ENCODE results near the gene PCDHB14.
"Not testable (repeated sequence)": the region's sequence is repeated elsewhere in the genome, so short reads cannot be mapped to it uniquely, and the experiment has no call there.

PCDHB14 gene

DNA sequence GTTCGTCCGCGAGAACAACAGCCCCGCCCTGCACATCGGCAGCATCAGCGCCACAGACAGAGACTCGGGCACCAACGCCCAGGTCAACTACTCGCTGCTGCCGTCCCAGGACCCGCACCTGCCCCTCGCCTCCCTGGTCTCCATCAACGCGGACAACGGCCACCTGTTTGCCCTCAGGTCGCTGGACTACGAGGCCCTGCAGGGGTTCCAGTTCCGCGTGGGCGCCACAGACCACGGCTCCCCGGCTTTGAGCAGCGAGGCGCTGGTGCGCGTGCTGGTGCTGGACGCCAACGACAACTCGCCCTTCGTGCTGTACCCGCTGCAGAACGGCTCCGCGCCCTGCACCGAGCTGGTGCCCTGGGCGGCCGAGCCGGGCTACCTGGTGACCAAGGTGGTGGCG, 12.9 kb upstream of the PCDHB14 start:
- not testable (repeated sequence) for DNase-seq (ENCODE audit: low read depth in 2 of 2)

DNA sequence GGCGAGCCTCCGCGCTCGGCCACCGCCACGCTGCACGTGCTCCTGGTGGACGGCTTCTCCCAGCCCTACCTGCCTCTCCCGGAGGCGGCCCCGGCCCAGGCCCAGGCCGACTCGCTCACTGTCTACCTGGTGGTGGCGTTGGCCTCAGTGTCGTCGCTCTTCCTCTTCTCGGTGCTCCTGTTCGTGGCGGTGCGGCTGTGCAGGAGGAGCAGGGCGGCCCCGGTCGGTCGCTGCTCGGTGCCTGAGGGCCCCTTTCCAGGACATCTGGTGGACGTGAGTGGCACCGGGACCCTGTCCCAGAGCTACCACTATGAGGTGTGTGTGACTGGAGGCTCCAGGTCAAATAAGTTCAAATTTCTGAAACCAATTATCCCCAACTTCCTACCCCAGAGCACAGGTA, 12.3 kb upstream of the PCDHB14 start:
- DNase-seq (ENCODE audit: low read depth in 2 of 2), result not testable (repeated sequence)

DNA sequence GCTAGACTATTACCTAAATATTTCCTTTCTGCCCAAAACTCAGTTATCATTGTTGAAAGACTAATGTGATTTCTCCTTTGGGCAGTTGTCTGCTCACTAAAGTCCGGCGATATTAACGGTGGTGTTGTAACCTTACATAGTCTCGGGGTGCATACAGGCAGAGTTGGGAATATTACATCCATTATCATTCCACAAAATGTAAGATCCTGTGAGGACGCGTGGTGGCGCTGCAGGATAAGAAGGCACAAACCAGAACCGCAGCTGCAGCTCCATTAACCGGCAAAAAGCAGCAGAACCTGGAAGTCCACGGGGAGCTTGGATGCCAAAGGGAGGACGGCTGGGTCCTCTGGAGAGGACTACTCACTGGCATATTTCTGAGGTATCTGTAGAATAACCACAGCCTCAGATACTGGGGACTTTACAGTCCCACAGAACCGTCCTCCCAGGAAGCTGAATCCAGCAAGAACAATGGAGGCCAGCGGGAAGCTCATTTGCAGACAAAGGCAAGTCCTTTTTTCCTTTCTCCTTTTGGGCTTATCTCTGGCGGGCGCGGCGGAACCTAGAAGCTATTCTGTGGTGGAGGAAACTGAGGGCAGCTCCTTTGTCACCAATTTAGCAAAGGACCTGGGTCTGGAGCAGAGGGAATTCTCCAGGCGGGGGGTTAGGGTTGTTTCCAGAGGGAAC, 9.3 kb upstream of the PCDHB14 start, which contains the start of gene PCDHB13:
PCDHB13 (plus strand) TSS at position 264 of the 684 bp plus-strand sequence; CDS start at position 469, 205 bp downstream.
- DNase-seq (ENCODE audit: low read depth in 2 of 2), result peak in 1 of 2 donors; percentile 5

DNA sequence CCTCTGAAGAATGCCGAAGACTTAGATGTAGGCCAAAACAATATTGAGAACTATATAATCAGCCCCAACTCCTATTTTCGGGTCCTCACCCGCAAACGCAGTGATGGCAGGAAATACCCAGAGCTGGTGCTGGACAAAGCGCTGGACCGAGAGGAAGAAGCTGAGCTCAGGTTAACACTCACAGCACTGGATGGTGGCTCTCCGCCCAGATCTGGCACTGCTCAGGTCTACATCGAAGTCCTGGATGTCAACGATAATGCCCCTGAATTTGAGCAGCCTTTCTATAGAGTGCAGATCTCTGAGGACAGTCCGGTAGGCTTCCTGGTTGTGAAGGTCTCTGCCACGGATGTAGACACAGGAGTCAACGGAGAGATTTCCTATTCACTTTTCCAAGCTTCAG, 8.6 kb upstream of the PCDHB14 start:
- DNase-seq (ENCODE audit: low read depth in 2 of 2), result not testable (repeated sequence)

DNA sequence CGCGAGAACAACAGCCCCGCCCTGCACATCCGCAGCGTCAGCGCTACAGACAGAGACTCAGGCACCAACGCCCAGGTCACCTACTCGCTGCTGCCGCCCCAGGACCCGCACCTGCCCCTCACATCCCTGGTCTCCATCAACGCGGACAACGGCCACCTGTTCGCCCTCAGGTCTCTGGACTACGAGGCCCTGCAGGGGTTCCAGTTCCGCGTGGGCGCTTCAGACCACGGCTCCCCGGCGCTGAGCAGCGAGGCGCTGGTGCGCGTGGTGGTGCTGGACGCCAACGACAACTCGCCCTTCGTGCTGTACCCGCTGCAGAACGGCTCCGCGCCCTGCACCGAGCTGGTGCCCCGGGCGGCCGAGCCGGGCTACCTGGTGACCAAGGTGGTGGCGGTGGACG, 7.6 kb upstream of the PCDHB14 start:
- DNase-seq (ENCODE audit: low read depth in 2 of 2), result not testable (repeated sequence)

DNA sequence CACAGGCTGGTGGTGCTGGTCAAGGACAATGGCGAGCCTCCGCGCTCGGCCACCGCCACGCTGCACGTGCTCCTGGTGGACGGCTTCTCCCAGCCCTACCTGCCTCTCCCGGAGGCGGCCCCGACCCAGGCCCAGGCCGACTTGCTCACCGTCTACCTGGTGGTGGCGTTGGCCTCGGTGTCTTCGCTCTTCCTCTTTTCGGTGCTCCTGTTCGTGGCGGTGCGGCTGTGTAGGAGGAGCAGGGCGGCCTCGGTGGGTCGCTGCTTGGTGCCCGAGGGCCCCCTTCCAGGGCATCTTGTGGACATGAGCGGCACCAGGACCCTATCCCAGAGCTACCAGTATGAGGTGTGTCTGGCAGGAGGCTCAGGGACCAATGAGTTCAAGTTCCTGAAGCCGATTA, 7.1 kb upstream of the PCDHB14 start:
- DNase-seq (ENCODE audit: low read depth in 2 of 2), result not testable (repeated sequence)

DNA sequence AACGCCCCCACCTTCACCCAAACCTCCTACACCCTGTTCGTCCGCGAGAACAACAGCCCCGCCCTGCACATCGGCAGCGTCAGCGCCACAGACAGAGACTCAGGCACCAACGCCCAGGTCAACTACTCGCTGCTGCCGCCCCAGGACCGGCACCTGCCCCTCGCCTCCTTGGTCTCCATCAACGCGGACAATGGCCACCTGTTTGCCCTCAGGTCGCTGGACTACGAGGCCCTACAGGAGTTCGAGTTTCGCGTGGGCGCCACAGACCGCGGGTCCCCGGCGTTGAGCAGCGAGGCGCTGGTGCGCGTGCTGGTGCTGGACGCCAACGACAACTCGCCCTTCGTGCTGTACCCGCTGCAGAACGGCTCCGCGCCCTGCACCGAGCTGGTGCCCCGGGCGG, 1.7 kb downstream of the PCDHB14 start:
- DNase-seq (ENCODE audit: low read depth in 2 of 2), result not testable (repeated sequence)

DNA sequence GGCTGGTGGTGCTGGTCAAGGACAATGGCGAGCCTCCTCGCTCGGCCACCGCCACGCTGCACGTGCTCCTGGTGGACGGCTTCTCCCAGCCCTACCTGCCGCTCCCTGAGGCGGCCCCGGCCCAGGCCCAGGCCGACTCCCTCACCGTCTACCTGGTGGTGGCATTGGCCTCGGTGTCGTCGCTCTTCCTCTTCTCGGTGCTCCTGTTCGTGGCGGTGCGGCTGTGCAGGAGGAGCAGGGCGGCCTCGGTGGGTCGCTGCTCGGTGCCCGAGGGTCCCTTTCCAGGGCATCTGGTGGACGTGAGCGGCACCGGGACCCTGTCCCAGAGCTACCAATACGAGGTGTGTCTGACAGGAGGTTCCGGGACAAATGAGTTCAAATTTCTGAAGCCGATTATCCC, 2.3 kb downstream of the PCDHB14 start:
- DNase-seq (ENCODE audit: low read depth in 2 of 2), result not testable (repeated sequence)

DNA sequence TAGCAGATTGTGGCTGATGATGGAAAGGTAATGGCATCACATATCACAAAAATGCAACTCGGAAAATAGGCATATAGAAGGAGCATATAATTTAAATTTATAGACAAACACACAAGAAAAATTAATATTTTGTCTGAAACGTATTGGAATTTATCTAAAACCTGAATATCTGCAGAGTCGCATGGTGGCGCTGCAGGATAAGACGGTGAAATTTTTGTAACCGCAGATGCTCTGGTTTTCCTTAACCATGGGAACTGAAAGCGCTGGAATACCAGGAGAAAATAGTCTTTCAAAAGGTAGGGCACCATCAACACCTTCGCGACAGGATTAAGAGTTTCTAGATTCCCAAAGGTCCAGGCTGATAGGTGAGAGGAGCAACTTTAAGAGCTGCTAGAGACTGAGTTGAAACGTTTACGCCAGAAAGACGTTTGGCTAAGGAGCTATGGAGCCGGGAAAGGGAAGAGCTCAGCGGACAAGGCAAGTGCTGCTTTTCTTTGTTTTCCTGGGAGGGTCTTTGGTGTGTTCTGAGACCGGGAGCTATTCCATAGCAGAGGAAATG, 11.0 kb downstream of the PCDHB14 start:
- no peak for DNase-seq (ENCODE audit: low read depth in 2 of 2)

DNA sequence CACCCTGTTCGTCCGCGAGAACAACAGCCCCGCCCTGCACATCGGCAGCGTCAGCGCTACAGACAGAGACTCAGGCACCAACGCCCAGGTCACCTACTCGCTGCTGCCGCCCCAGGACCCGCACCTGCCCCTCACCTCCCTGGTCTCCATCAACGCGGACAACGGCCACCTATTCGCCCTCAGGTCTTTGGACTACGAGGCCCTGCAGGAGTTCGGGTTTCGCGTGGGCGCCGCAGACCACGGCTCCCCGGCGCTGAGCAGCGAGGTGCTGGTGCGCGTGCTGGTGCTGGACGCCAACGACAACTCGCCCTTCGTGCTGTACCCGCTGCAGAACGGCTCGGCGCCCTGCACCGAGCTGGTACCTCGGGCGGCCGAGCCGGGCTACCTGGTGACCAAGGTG, 12.8 kb downstream of the PCDHB14 start:
- DNase-seq (ENCODE audit: low read depth in 2 of 2), result not testable (repeated sequence)

DNA sequence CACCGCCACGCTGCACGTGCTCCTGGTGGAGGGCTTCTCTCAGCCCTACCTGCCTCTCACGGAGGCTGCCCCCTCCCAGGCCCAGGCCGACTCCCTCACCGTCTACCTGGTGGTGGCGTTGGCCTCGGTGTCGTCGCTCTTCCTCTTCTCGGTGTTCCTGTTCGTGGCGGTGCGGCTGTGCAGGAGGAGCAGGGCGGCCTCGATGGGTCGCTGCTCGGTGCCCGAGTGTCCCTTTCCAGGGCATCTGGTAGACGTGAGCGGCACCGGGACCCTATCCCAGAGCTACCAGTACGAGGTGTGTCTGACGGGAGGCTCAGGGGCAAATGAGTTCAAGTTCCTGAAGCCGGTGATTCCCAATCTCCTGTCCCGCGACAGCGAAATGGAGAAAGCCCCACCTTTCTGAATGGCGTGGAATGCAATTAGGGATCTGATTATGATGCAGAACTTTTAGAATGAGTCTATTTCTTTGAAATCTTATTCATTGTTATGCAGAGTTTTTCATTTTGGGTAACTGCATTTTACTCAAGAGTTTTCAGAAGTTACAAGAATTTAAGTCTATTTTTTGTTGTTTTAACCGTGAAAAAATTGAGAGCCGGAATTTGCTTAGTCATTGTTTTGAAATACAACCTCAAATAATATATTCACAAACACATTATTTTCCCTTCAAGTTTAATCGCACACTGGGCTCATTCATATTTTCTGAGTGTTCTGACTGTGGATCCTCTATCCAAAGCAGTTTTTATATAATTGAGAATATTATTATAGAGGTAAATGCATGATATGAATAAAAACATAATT, 13.6 kb downstream of the PCDHB14 start:
- no peak for DNase-seq (ENCODE audit: low read depth in 2 of 2)

DNA sequence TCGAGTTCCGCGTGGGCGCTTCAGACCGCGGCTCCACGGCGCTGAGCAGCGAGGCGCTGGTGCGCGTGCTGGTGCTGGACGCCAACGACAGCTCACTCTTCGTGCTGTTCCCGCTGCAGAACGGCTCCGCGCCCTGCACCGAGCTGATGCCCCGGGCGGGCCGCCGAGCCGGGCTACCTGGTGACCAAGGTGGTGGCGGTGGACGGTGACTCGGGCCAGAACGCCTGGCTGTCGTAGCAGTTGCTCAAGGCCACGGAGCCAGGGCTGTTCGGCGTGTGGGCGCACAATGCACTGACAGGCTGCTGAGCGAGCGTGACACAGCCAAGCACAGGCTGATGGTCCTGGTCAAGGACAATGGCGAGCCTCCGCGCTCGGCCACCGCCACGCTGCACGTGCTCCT, 18.4 kb downstream of the PCDHB14 start:
- no peak for DNase-seq (ENCODE audit: low read depth in 2 of 2)

DNA sequence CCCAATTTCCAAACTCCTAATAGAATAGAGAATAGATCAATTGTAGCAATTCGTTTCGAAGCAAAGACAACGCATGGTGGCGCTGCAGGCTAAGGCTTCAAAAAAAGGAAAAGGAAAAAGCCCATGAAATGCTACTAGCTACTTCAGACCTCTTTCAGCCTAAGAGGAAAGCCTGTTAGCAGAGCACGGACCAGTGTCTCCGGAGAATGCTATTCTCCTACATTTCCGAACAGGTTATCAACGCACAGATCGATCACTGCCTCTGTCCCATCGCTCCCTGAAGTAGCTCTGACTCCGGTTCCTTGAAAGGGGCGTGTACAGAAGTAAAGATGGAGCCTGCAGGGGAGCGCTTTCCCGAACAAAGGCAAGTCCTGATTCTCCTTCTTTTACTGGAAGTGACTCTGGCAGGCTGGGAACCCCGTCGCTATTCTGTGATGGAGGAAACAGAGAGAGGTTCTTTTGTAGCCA, 22.1 kb downstream of the PCDHB14 start, which contains the start of gene PCDHB15:
PCDHB15 (plus strand) TSS at position 146 of the 468 bp plus-strand sequence; CDS start at position 330, 184 bp downstream.
- no peak for DNase-seq (ENCODE audit: low read depth in 2 of 2)

DNA sequence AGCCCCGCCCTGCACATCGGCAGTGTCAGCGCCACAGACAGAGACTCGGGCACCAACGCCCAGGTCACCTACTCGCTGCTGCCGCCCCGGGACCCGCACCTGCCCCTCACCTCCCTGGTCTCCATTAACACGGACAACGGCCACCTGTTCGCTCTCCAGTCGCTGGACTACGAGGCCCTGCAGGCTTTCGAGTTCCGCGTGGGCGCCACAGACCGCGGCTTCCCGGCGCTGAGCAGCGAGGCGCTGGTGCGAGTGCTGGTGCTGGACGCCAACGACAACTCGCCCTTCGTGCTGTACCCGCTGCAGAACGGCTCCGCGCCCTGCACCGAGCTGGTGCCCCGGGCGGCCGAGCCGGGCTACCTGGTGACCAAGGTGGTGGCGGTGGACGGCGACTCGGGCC, 23.8 kb downstream of the PCDHB14 start:
- DNase-seq (ENCODE audit: low read depth in 2 of 2), result not testable (repeated sequence)

DNA sequence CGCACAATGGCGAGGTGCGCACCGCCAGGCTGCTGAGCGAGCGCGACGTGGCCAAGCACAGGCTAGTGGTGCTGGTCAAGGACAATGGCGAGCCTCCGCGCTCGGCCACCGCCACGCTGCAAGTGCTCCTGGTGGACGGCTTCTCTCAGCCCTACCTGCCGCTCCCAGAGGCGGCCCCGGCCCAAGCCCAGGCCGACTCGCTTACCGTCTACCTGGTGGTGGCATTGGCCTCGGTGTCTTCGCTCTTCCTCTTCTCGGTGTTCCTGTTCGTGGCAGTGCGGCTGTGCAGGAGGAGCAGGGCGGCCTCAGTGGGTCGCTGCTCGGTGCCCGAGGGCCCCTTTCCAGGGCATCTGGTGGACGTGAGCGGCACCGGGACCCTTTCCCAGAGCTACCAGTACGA, 24.3 kb downstream of the PCDHB14 start:
- not testable (repeated sequence) for DNase-seq (ENCODE audit: low read depth in 2 of 2)

DNA sequence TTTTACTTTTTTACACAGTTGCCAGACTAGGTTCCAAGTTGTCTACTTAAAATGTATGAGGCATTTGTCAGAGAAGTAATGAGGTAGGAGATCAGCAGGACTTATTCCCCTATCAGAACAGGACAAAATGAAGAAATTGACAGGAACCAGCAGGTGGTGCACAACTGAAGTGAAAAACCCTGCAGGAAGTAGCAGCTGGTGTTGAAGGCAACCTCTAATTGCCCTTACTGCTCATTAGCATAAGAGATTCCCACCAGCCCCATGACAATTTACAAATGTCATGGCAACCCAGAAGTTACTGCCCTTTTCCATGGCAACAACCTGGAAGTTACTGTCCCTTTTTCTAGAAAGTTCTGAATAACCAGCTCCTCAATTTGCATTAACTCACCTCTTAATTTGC, 27.4 kb downstream of the PCDHB14 start:
- no peak for DNase-seq (ENCODE audit: low read depth in 2 of 2)

DNA sequence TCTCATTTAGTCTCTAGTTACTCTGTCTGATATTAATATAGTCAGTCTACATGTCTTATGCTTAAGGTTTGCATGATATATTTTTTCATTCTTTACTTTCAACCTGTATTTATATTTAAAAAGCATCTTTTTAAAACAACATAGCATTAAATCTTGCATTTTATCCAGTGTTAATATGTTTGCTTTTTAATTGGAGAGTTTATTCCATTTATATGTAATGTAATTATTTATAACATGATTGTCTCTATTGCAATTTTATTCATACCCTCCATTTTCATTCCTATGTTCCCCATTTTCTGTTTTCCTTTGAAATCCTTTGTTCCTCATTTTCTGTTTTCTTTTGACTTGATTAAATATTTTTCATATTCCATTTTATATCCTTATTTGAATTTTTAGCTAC, 35.3 kb downstream of the PCDHB14 start:
- no peak for DNase-seq (ENCODE audit: low read depth in 2 of 2)

DNA sequence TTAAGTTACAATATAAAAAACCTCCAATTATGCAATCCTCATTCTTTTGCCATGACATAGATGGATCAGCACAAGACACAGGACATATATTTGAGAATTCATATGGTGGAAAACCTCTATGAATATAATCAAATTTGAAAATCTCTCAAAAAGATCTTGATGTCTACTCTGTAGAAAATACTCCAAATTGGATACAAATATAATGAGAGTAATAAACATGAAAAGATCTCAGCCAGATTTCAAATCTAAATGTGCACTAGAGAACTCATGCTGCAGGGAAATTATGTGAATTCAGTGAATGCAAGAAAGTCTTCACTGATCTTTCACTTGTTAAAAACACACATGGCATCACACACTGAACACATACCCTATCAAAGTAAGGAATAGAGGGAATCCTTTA, 35.8 kb downstream of the PCDHB14 start:
- no peak for DNase-seq (ENCODE audit: low read depth in 2 of 2)

DNA sequence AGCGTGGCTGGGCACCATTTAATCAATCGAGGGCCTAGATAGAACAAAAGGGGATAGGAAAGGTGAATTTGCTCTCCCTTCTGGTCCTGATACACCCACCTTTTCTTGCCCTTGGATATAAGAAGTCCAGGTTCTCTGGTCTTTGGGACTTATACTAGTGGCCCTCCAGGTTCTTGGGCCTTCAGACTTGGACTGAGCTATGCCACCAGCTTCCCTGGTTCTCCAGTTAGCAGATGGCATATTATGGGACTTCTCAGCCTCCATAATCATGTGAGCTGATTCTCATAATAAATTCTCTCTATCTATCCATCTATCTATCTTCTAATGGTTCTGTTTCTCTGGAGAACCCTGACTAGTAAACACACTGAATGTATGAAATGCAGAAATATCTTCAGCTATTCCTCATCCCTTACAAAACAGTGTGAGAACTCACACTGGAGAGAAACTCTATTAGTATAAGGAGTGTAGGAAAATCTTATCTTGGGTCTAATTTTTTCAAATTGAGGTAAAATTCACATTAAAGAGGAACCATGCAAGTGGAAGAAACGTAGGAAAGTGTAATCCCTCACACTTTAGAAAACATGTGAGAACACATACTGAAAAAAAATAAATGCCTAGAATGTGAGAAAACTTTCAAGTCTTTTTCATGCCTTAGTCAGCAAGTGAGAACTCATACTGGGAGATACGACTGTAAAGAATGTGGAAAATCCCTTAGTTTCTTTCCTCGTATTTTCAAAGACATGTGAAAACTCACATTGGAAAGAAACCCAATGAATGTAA, 37.5 kb downstream of the PCDHB14 start:
- DNase-seq (ENCODE audit: low read depth in 2 of 2), result no peak

DNA sequence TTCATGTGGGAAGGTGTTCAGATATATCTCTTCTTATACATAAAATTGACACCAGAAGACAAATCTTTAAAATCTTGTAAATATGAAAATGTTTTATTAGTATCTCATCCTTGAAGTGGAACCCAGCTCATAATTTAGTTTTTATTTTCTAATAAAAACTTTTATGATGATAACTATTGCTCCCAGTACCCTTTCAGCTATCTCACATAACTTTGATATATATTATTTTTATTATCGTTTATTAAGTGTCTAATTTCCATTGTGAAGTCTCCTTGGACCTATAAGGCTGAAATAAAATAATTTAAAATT, 38.0 kb downstream of the PCDHB14 start:
- DNase-seq (ENCODE audit: low read depth in 2 of 2), result no peak

DNA sequence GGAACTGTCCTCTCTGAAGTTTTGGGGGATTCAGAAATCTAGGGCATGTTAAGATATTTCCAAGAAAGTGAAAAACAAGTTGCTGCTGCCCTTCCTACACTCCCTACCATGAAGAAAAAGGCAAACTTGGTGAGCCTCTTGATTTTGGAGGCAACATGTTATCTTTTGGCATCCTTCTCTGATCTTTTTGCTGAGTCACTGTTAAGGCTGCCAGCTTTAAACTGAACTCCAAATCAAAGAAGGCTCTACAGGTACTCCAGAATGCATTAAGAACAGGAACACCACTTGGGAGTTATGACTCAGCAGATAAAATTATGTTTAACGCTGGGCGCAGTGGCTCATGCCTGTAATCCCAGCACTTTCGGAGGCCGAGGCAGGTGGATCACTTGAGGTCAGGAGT, 46.1 kb downstream of the PCDHB14 start:
- DNase-seq (ENCODE audit: low read depth in 2 of 2), result no peak

DNA sequence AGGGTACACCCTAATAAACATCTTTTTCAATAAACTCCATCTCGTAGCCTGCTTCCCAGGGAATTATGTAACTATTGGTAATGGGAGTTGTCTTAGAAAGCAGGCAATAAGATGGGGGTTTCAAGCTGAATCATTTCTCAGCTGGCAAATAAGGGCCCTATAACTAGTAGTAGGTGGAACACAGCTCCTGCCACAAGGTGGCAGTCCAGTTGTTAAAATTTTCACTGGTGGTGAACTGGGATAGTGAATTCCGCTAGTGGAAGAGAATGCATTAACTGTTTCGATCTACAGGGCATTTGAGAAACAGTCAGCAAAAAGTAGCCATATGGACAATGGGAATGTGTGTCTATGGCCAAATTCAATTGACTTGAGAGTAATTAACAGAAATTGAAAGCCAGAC, 49.8 kb downstream of the PCDHB14 start:
- DNase-seq (ENCODE audit: low read depth in 2 of 2), result no peak

Measured in stimulated activated CD4-positive, alpha-beta T cell treated with anti-CD3 and anti-CD28 coated beads, Interleukin-1b, Interleukin-23, amount 100 ng/mL, for 4 hours (primary cell).